Heart left ventricle (tissue), 16 donors: ENCODE measurements around the gene SLC37A2. TPM values are rescaled to one million over a fixed set of nuclear protein-coding genes. Genes with fewer than 3 reads are reported as not detected.

Experiments
- ATAC-seq, 4 donors: fragments of 200-7000 bp; cut with Tn5 transposase; one replicate each; pipeline ENCODE4 v1.9.1; 2020 to 2022; ENCODE audit warnings: moderate library complexity in 4 of 4, mild to moderate bottlenecking in 3 of 4, moderate number of reproducible peaks in 1 of 4
- DNase-seq, 5 donors: peaks; one replicate each; pipeline ENCODE4 v3.0.0-alpha.2; 2020
- H3K27ac ChIP-seq, 12 donors: fragments of 200-600 bp; sonication (generic) in 4 of 12; one replicate each; pipeline versions ENCODE4 v1.5.0 to v1.8.0; 2016 to 2022; ENCODE audit warnings: mild to moderate bottlenecking in 2 of 12
- H3K27me3 ChIP-seq, 9 donors: fragments of 200-600 bp; sonication (generic) in 2 of 9; one replicate each; pipeline versions ENCODE4 v1.5.1 to v1.8.0; 2016 to 2022; ENCODE audit warnings: mild to moderate bottlenecking in 3 of 9
- H3K36me3 ChIP-seq, 9 donors: fragments of 200-600 bp; sonication (generic) in 2 of 9; one replicate each; pipeline versions ENCODE4 v1.5.0 to v1.8.0; 2018 to 2022; ENCODE audit warnings: mild to moderate bottlenecking in 2 of 9
- H3K4me1 ChIP-seq, 12 donors: fragments of 200-600 bp; sonication (generic) in 4 of 12; one replicate each; pipeline versions ENCODE4 v1.5.0 to v1.8.0; 2016 to 2022; ENCODE audit warnings: mild to moderate bottlenecking in 3 of 12
- H3K4me3 ChIP-seq, 12 donors: fragments of 200-600 bp; sonication (generic) in 4 of 12; one replicate each; pipeline versions ENCODE4 v1.5.0 to v1.8.0; 2017 to 2022; ENCODE audit warnings: mild to moderate bottlenecking in 9 of 12, moderate library complexity in 4 of 12
- H3K9me3 ChIP-seq, 12 donors: fragments of 200-600 bp; sonication (generic) in 4 of 12; one replicate each; pipeline versions ENCODE4 v1.5.0 to v1.8.0; 2016 to 2022; ENCODE audit warnings: mild to moderate bottlenecking in 1 of 12
- CTCF ChIP-seq, 12 donors: fragments of 200-600 bp; sonication (generic) in 4 of 12; IDR thresholded peaks; one replicate each; pipeline versions ENCODE4 v1.5.0 to v1.8.0; 2018 to 2022; ENCODE audit warnings: antibody characterized with exemption in 12 of 12, mild to moderate bottlenecking in 5 of 12
- POLR2A ChIP-seq, 2 donors: fragments of 450-650 bp; IDR thresholded peaks; one replicate each; pipeline ENCODE4 v1.6.1; 2017; ENCODE audit warnings: antibody characterized with exemption in 2 of 2, mild to moderate bottlenecking in 2 of 2, moderate library complexity in 2 of 2
- WGBS, 4 donors: extraction: QIAGEN DNeasy Blood & Tissue Kit in 2 of 4; methylation state at CpG; one replicate each; pipeline versions ENCODE4 v1.1.5 to v1.1.7; 2013 to 2018; 5-methylcytosine and 5-hydroxymethylcytosine counted together
- intact Hi-C, 10 donors: fragments of 100-400 bp; cut with DNase I; formaldehyde crosslinking; loops; one replicate each; pipeline versions ENCODE4 v1.11.1 to v1.14.2; 2022
- polyA plus RNA-seq, 2 donors: library from polyadenylated mRNA; stranded (reverse); fragments of 200-250 nt; gene quantifications; one replicate each; pipeline ENCODE4 v1.2.3, GENCODE V29; 2013
- total RNA-seq, 9 donors: library from RNA; depleted of rRNA in 2 of 9; stranded (reverse); fragments of >200 nt in 2 of 9; fragmentation: NEBNext Ultra II Directional in 3 of 9; extraction: Animal tissue kit (Norgen Biotek cat#: 25700) in 3 of 9; gene quantifications; one replicate each; pipeline versions ENCODE4 v1.1.0 to v1.2.4, GENCODE V29; 2016 to 2023
- donor health status: ischemic (EF 13 %, LVEDD 7.1; RV severe dilation, severe dysfunction).
- donor health status: healthy with polysubstance abuse.
- donor health status: DM: no; HTN: yes; CAD: no.
- donor health status: DM: no; HTN: no; CAD: no.
- donor health status: ischemic (EF 25% LVEDD 6.9; RV normal size, moderate dysfunction).
- donor health status: ischemic (EF 25% LVEDD 5.7; RV mildly dilated, moderate dysfunction).
- donor health status: healthy.
- donor health status: DM: yes; HTN: yes; CAD: no.
- donor health status: ischemic (EF 35%, LVEDD 5.7; RV mildly dilated, moderate dysfunction).
- donor health status: nonischemic (EF 11% LVEDD 7.7; RV severe dilation, severe dysfunction).
- donor health status: DM: yes; HTN: yes; CAD: no.
- donor health status: PGD.
- donor health status: ischemic (EF 29% LVEDD 5.4; RV normal size, mild dysfunction).
- donor health status: nonischemic (EF 23%, LVEDD 6.1; RV moderate dilation, normal function).

Gene SLC37A2
- total and polyA plus RNA-seq, 11 donors = 0.65 to 17.9 (median 2.3) TPM

GRCh38 chr11:125079151-125079877, 16.2 kb downstream of the SLC37A2 start:
- TF ChIP-seq CTCF (IDR thresholded peaks at IDR 0.05) (no peak), POLR2A (IDR thresholded peaks at IDR 0.05) (no peak)
- 79 to 83% (median 81%) methylated on average over 18 of the region's 18 CpGs for WGBS, 4 donors
- DNase-seq (no peak), ATAC-seq (no peak)
- H3K36me3 ChIP-seq = no peaks in the 10 kb centered on the region
- no peak overlapping the region for H3K4me3 ChIP-seq
- no peaks in the 10 kb centered on the region for H3K4me1 ChIP-seq
- H3K27me3 ChIP-seq = peaks cover 0 to 9% (median 0%) of the 10 kb centered on the region in 9 donors
- no peaks in the 10 kb centered on the region for H3K9me3 ChIP-seq
- no peak overlapping the region for H3K27ac ChIP-seq
- intact Hi-C loops = no loop called here

- 86 to 91% (median 90%) methylated on average over 12 of the region's 12 CpGs for WGBS, 4 donors
- ATAC-seq = no peak
- peaks cover 0 to 16% (median 0%) of the 10 kb centered on the region in 9 donors for H3K27me3 ChIP-seq
Measured at GRCh38 chr11:125079878-125080530, 16.9 kb downstream of the SLC37A2 start.

GRCh38 chr11:125080531-125080911, 17.4 kb downstream of the SLC37A2 start:
- intact Hi-C loops = no loop called here
- Histone ChIP-seq H3K27me3 (peaks cover 0 to 16% (median 0%) of the 10 kb centered on the region in 9 donors), H3K27ac (no peak overlapping the region), H3K36me3 (no peaks in the 10 kb centered on the region), H3K4me1 (no peaks in the 10 kb centered on the region), H3K4me3 (no peak overlapping the region), H3K9me3 (no peaks in the 10 kb centered on the region)
- TF ChIP-seq CTCF (IDR thresholded peaks at IDR 0.05) (no peak), POLR2A (IDR thresholded peaks at IDR 0.05) (no peak)
- WGBS, 4 donors = 86 to 90% (median 88%) methylated on average over 12 of the region's 12 CpGs
- DNase-seq = no peak
- ATAC-seq = no peak

More at GRCh38 chr11:125079878-125080530, 16.9 kb downstream of the SLC37A2 start:
- TF ChIP-seq POLR2A (IDR thresholded peaks at IDR 0.05) (no peak), CTCF (IDR thresholded peaks at IDR 0.05) (no peak)
- H3K4me3 ChIP-seq = no peak overlapping the region
- H3K4me1 ChIP-seq = no peaks in the 10 kb centered on the region
- intact Hi-C loops = no loop called here
- no peaks in the 10 kb centered on the region for H3K36me3 ChIP-seq
- no peak overlapping the region for H3K27ac ChIP-seq
- H3K9me3 ChIP-seq = no peaks in the 10 kb centered on the region
- DNase-seq = no peak

GRCh38 chr11:125081098-125081798, 18.1 kb downstream of the SLC37A2 start:
- Histone ChIP-seq H3K4me3 (no peak overlapping the region), H3K27me3 (peaks cover 0 to 16% (median 0%) of the 10 kb centered on the region in 9 donors), H3K27ac (no peak overlapping the region), H3K4me1 (no peaks in the 10 kb centered on the region), H3K36me3 (peaks cover 0 to 4% (median 0%) of the 10 kb centered on the region in 9 donors), H3K9me3 (no peaks in the 10 kb centered on the region)
- DNase-seq = no peak
- no peak for ATAC-seq
- no peak for TF ChIP-seq POLR2A (IDR thresholded peaks at IDR 0.05)
- no peak for TF ChIP-seq CTCF (IDR thresholded peaks at IDR 0.05)
- intact Hi-C loops = no loop called here
- 71 to 80% (median 74%) methylated on average over 13 to 14 of the region's 14 CpGs for WGBS, 4 donors
